Smooth muscle cell of the coronary artery (primary cell): ENCODE measurements around the gene GET4. TPM values are rescaled to one million over a fixed set of nuclear protein-coding genes. Genes with fewer than 3 reads are reported as not detected.

Source experiments
- total RNA-seq: library from RNA; depleted of rRNA; stranded (reverse); fragments of >200 nt; gene quantifications from 2 replicates; pipeline ENCODE4 v1.2.3, GENCODE V29; 2014; ENCODE audit warnings: low replicate concordance

Gene GET4, protein sequence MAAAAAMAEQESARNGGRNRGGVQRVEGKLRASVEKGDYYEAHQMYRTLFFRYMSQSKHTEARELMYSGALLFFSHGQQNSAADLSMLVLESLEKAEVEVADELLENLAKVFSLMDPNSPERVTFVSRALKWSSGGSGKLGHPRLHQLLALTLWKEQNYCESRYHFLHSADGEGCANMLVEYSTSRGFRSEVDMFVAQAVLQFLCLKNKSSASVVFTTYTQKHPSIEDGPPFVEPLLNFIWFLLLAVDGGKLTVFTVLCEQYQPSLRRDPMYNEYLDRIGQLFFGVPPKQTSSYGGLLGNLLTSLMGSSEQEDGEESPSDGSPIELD
- total RNA-seq: 19.4 and 29.1 TPM in 2 replicates

DNA sequence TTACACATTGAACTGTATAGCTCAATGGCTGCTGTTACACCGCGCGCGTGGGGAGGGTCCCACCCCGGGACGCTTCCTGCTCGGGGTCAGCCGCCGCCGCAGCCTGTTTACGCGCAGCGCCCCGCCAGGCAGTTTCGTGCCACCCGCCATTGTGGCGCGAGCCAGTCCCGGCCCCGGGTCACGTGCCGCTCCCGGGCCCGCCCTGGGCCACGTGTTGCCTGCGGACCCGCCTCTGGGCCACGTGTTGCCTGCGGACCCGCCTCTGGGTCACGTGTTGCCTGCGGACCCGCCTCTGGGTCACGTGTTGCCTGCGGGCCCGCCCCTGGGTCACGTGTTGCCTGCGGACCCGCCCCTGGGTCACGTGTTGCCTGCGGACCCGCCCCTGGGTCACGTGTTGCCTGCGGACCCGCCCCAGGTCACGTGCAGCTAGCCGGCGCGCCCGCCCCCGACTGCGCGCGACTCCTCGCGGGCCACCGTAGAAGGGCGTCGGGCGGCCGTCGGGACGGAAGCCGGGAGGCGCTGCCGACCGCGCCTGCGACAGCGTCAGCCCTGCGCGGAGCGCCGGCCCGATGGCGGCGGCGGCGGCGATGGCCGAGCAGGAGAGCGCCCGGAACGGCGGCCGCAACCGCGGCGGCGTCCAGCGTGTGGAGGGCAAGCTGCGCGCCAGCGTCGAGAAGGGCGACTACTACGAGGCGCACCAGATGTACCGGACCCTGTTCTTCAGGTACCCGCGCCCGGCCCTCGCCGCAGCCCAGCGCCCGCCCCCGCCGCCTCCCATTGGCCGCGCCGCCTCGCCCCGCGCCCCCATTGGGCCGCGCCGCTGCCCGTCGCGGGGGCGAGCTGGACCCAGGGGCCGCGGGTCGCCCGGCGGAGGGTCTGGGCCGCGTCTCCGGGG is at the start of gene GET4:
Gene GET4 (plus strand): TSS at position 478 of the 895 bp plus-strand sequence. CDS start 92 bp downstream, at position 570.

GRCh38 chr7:832167-832967 is 44.0 kb upstream of the GET4 start, which contains the start of gene SUN1:
Gene SUN1, plus strand, starts transcription at chr7:832476. Its CDS starts 49 bp downstream, at chr7:832525.

Other genes with a start within 250 kb of the GET4 start
- 9.2 and 9.8 TPM in 2 replicates for gene DNAAF5, start 149.9 kb upstream of the GET4 start, total RNA-seq
- 14.9 and 26.8 TPM in 2 replicates for gene PRKAR1B, start 149.3 kb upstream of the GET4 start, total RNA-seq
- gene SUN1, start 44.1 kb upstream of the GET4 start, total RNA-seq: 131 and 176 TPM in 2 replicates
- gene ADAP1, start 78.1 kb downstream of the GET4 start, total RNA-seq: 2.3 and 4.0 TPM in 2 replicates
- 5.5 and 7.4 TPM in 2 replicates for gene COX19, start 99.0 kb downstream of the GET4 start, total RNA-seq
- gene CYP2W1, start 106.6 kb downstream of the GET4 start, total RNA-seq: not detected in 2 replicates
- 1.3 and 6.8 TPM in 2 replicates for gene GPR146, start 168.0 kb downstream of the GET4 start, total RNA-seq
- gene GPER1, start 211.6 kb downstream of the GET4 start, total RNA-seq: 0.83 and 7.1 TPM in 2 replicates